ENCODE results near the gene FGGY.
"Not testable (repeated sequence)": the region's sequence is repeated elsewhere in the genome, so short reads cannot be mapped to it uniquely, and the experiment has no call there.

The FGGY gene

GRCh38 chr1:59296358-59297256 lies at the start of gene FGGY:
Gene FGGY (plus strand): TSS chr1:59297094. CDS start chr1:59321550, 24,456 bp downstream.
- no peak for TF ChIP-seq CTCF (conservative IDR thresholded peaks at IDR 0.05; ENCODE audit: low read depth)
- POLR2A ChIA-PET (ENCODE audit: low non-redundant PET) = interaction anchor here (0.5 to 0.9 kb wide), 2 partner anchors 84 to 480 kb away, joined by 3 to 5 read pairs; no protein-coding TSS in a partner anchor
- peak; percentile 96 for DNase-seq (ENCODE audit: low spot score)
- peak within 1 kb of the TSS; percentile 99 for H3K27ac ChIP-seq
- CTCF ChIA-PET = no interaction called here

- POLR2A ChIA-PET (ENCODE audit: low non-redundant PET) = no interaction called here
- no peak for DNase-seq (ENCODE audit: low spot score)
- TF ChIP-seq CTCF (conservative IDR thresholded peaks at IDR 0.05; ENCODE audit: low read depth) = no peak
Observed at GRCh38 chr1:59248758-59249157, 48.1 kb upstream of the FGGY start.

GRCh38 chr1:59249396-59250137 lies 47.3 kb upstream of the FGGY start:
- no peak for TF ChIP-seq CTCF (conservative IDR thresholded peaks at IDR 0.05; ENCODE audit: low read depth)
- H3K27ac ChIP-seq = no peak overlapping the region
- ChIA-PET CTCF (no interaction called here), POLR2A (ENCODE audit: low non-redundant PET) (interaction anchor here (0.6 kb wide), 1 partner anchor 8 kb away, joined by 3 read pairs; no protein-coding TSS in a partner anchor)
- no peak for DNase-seq (ENCODE audit: low spot score)

More at GRCh38 chr1:59248758-59249157, 48.1 kb upstream of the FGGY start:
- no peak overlapping the region for H3K27ac ChIP-seq
- CTCF ChIA-PET = no interaction called here

- H3K27ac ChIP-seq; DNase-seq (ENCODE audit: low spot score); CTCF ChIA-PET; POLR2A ChIA-PET (ENCODE audit: low non-redundant PET): not testable (repeated sequence)
Observed at GRCh38 chr1:59251061-59251460, 45.8 kb upstream of the FGGY start.

- CTCF ChIA-PET; POLR2A ChIA-PET (ENCODE audit: low non-redundant PET); DNase-seq (ENCODE audit: low spot score); H3K27ac ChIP-seq: not testable (repeated sequence)
Observed at GRCh38 chr1:59256429-59256828, 40.5 kb upstream of the FGGY start.

- H3K27ac ChIP-seq = no peak overlapping the region
- no peak for DNase-seq (ENCODE audit: low spot score)
- ChIA-PET CTCF (interaction anchor here (0.5 kb wide), 1 partner anchor 164 kb away, joined by 4 read pairs; no protein-coding TSS in a partner anchor), POLR2A (ENCODE audit: low non-redundant PET) (no interaction called here)
- TF ChIP-seq CTCF (conservative IDR thresholded peaks at IDR 0.05; ENCODE audit: low read depth) = no peak
Observed at GRCh38 chr1:59258412-59259032, 38.4 kb upstream of the FGGY start.

- CTCF ChIA-PET = interaction anchor here (0.6 kb wide), 1 partner anchor 321 kb away, joined by 5 read pairs; no protein-coding TSS in a partner anchor
- DNase-seq (ENCODE audit: low spot score) = no peak
- TF ChIP-seq CTCF (conservative IDR thresholded peaks at IDR 0.05; ENCODE audit: low read depth) = no peak
- POLR2A ChIA-PET (ENCODE audit: low non-redundant PET) = no interaction called here
- H3K27ac ChIP-seq = no peak overlapping the region
Observed at GRCh38 chr1:59261537-59261936, 35.4 kb upstream of the FGGY start.
